GM12878 (cell line): ENCODE measurements around the gene KRT78. TPM values are rescaled to one million over a fixed set of nuclear protein-coding genes. Genes with fewer than 3 reads are reported as not detected.

Source experiments
- ATAC-seq: fragments of 200-7000 bp; cut with Tn5 transposase; 3 replicates; pipeline ENCODE4 v1.9.1; 2020; ENCODE audit warnings: mild to moderate bottlenecking, moderate library complexity
- BruUV-seq: library from RNA; stranded (reverse); fragments of 400-500 nt; replicated peaks from 2 replicates; lab custom pipeline; 2021; lab: Mats Ljungman, UMichigan
- CTCF ChIA-PET: fragments of 300-600 bp; sonication (Branson Sonifier 250); formaldehyde crosslinking; extraction: SDS; loops from one replicate; lab custom pipeline; 2021; ENCODE audit warnings: inconsistent platforms; lab: Yijun Ruan, JAX
- POLR2A ChIA-PET: fragments of 350-600 bp; formaldehyde crosslinking; extraction: SDS; loops from one replicate; lab custom pipeline; 2021; ENCODE audit warnings: inconsistent platforms; lab: Charles Lee
- RAD21 ChIA-PET: fragments of 300-600 bp; sonication (Branson Sonifier 250); formaldehyde crosslinking; loops from one replicate; lab custom pipeline; 2023; ENCODE audit warnings: antibody characterized with exemption; ENCODE audit not compliant: unreplicated experiment; lab: Charles Lee
- SMC1A ChIA-PET: fragments of 300-600 bp; sonication (Branson Sonifier 250); formaldehyde crosslinking; loops from one replicate; lab custom pipeline; 2023; ENCODE audit not compliant: unreplicated experiment, uncharacterized antibody; lab: Charles Lee
- DNase-seq: peaks from one replicate; pipeline ENCODE4 v3.0.0-alpha.2; 2011; ENCODE audit warnings: low read depth, low spot score
- FAIRE-seq: peaks from 3 replicates; lab custom pipeline; 2011; peaks lifted over from hg19 to GRCh38; lab: Jason Lieb, UNC
- H2AFZ ChIP-seq: 2 replicates; pipeline ENCODE4 v1.6.0; 2011; ENCODE audit warnings: low read depth, low read length, control low read depth; ENCODE audit not compliant: control insufficient read depth
- H3K27ac ChIP-seq: 2 replicates; pipeline ENCODE4 v1.5.1; 2011; ENCODE audit warnings: control low read depth; ENCODE audit not compliant: control insufficient read depth, insufficient read depth
- H3K27me3 ChIP-seq, 2 experiments: replicated peaks in 1 of 2; 2 replicates each; pipeline versions ENCODE4 v1.6.0 to v1.6.1; 2011; ENCODE audit warnings: low read length in 1 of 2; ENCODE audit not compliant: control insufficient read depth in 2 of 2, insufficient read depth in 2 of 2
- H3K36me3 ChIP-seq, 2 experiments: 2 replicates each; pipeline ENCODE4 v1.5.1; 2011; ENCODE audit warnings: low read length in 1 of 2; ENCODE audit not compliant: control insufficient read depth in 2 of 2, insufficient read depth in 2 of 2
- H3K4me1 ChIP-seq: 2 replicates; pipeline ENCODE4 v1.6.1; 2011; ENCODE audit warnings: mild to moderate bottlenecking, low read length, moderate library complexity, mixed read lengths; ENCODE audit not compliant: control insufficient read depth, insufficient read depth
- H3K4me2 ChIP-seq: 2 replicates; pipeline ENCODE4 v1.6.0; 2011; ENCODE audit warnings: control low read depth; ENCODE audit not compliant: control insufficient read depth, insufficient read depth
- H3K4me3 ChIP-seq: fragments of 200-600 bp; sonication (generic); 2 replicates; pipeline ENCODE4 v1.5.1; 2016
- H3K79me2 ChIP-seq: 2 replicates; pipeline ENCODE4 v1.6.0; 2011; ENCODE audit warnings: low read length; ENCODE audit not compliant: control insufficient read depth, insufficient read depth
- H3K9ac ChIP-seq: 2 replicates; pipeline ENCODE4 v1.8.0; 2011; ENCODE audit warnings: low read length, control low read depth, mixed read lengths; ENCODE audit not compliant: control insufficient read depth, insufficient read depth
- H3K9me3 ChIP-seq: replicated peaks from 3 replicates; pipeline ENCODE4 v1.5.1; 2011; ENCODE audit warnings: mild to moderate bottlenecking, low read length; ENCODE audit not compliant: control insufficient read depth, insufficient read depth
- H4K20me1 ChIP-seq: 2 replicates; pipeline ENCODE4 v1.6.0; 2011; ENCODE audit not compliant: control insufficient read depth, insufficient read depth
- ASH2L ChIP-seq: fragments of 300-600, 200-600 bp; sonication (generic); IDR thresholded peaks from 2 replicates; pipeline ENCODE4 v1.6.1; 2017; ENCODE audit warnings: low read depth, mild to moderate bottlenecking, borderline replicate concordance
- ATF2 ChIP-seq: IDR thresholded peaks from 2 replicates; pipeline ENCODE4 v1.6.1; 2012; ENCODE audit warnings: low read length, inconsistent platforms
- BCL11A ChIP-seq: IDR thresholded peaks from 2 replicates; pipeline ENCODE4 v1.6.1; 2011; ENCODE audit warnings: low read depth, low read length
- BHLHE40 ChIP-seq, 2 experiments: fragments of 450-650 bp in 1 of 2; IDR thresholded peaks; 2 replicates each; pipeline ENCODE4 v1.6.1; 2011 to 2017; ENCODE audit warnings: low read depth in 2 of 2, borderline replicate concordance in 1 of 2, improper control_type of control experiment in 1 of 2, low read length in 1 of 2, mild to moderate bottlenecking in 1 of 2
- CHD2 ChIP-seq: IDR thresholded peaks from 2 replicates; pipeline ENCODE4 v1.6.1; 2011; ENCODE audit warnings: low read depth, low read length, improper control_type of control experiment, borderline replicate concordance
- CHD4 ChIP-seq: fragments of 200-600 bp; sonication (generic); IDR thresholded peaks from 2 replicates; pipeline ENCODE4 v1.6.1; 2016; ENCODE audit warnings: mild to moderate bottlenecking
- FOS ChIP-seq: IDR thresholded peaks from 3 replicates; pipeline ENCODE4 v1.6.1; 2011; ENCODE audit warnings: borderline replicate concordance; ENCODE audit not compliant: insufficient read length; ENCODE audit errors: extremely low read depth
- MTA2 ChIP-seq: fragments of 450-650 bp; IDR thresholded peaks from 2 replicates; pipeline ENCODE4 v1.6.1; 2016; ENCODE audit warnings: low read depth, mild to moderate bottlenecking, moderate library complexity
- NFIC ChIP-seq: IDR thresholded peaks from 2 replicates; pipeline ENCODE4 v1.6.1; 2012; ENCODE audit warnings: low read depth, mild to moderate bottlenecking, inconsistent platforms, low read length, moderate library complexity
- NRF1 ChIP-seq: conservative IDR thresholded peaks from 2 replicates; pipeline ENCODE4 v1.6.1; 2011; ENCODE audit warnings: mild to moderate bottlenecking, low read depth, low read length, improper control_type of control experiment
- RAD21 ChIP-seq: IDR thresholded peaks from 2 replicates; pipeline ENCODE4 v1.6.1; 2011; ENCODE audit warnings: mild to moderate bottlenecking, low read depth, low read length, moderate library complexity; ENCODE audit not compliant: insufficient read depth
- SMARCA5 ChIP-seq: fragments of 450-650 bp; IDR thresholded peaks from 2 replicates; pipeline ENCODE4 v1.6.1; 2017; ENCODE audit warnings: mild to moderate bottlenecking
- ZZZ3 ChIP-seq: IDR thresholded peaks from 2 replicates; pipeline ENCODE4 v1.6.1; 2011; ENCODE audit warnings: low read depth; ENCODE audit not compliant: control insufficient read depth, insufficient read length
- WGBS: methylation state at CpG from one replicate; pipeline ENCODE4 v1.1.6; 2016; ENCODE audit warnings: low lambda C conversion rate; ENCODE audit not compliant: insufficient replicate concordance, insufficient coverage; ENCODE audit errors: missing lambda C conversion rate; 5-methylcytosine and 5-hydroxymethylcytosine counted together
- in situ Hi-C: fragments of 300-500 bp; cut with MboI; formaldehyde crosslinking; loops from 9 replicates; pipeline ENCODE4 v1.14.3; 2018; ENCODE audit warnings: mixed read lengths
- intact Hi-C: fragments of 100-400 bp; cut with micrococcal nuclease; formaldehyde crosslinking; loops from one replicate; pipeline ENCODE4 v1.14.2; 2022; ENCODE audit not compliant: unreplicated experiment
- polyA plus RNA-seq, 11 experiments: library from polyadenylated mRNA; depleted of rRNA in 4 of 11; unstranded in 6 of 11; stranded (reverse) in 5 of 11; fragments of >200 nt; fragmentation: Nextera tagmentation in 4 of 11; fragmentation: Illumina TruSeq in 1 of 11; extraction: Ambion mirVana in 4 of 11; extraction: Trizol in 1 of 11; gene quantifications; 1 replicate in 1 of 11; 2 replicates in 10 of 11; pipeline versions ENCODE4 v1.2.1 to v1.2.3, GENCODE V29; 2011 to 2016; ENCODE audit warnings: inconsistent platforms in 2 of 11, missing spikeins in 2 of 11, low read depth in 1 of 11
- total RNA-seq, 4 experiments: library from RNA; depleted of rRNA in 3 of 4; stranded (reverse); fragments of >200 nt in 3 of 4; fragmentation: Illumina TruSeq in 1 of 4; extraction: Trizol in 1 of 4; gene quantifications; 2 replicates each; pipeline versions ENCODE4 v1.2.1 to v1.2.3, GENCODE V29; 2013 to 2021
- TF ChIP-seq, protein P1 (sequence below): fragments of 450-650 bp; IDR thresholded peaks from 2 replicates; pipeline ENCODE4 v1.6.1; 2017; ENCODE audit warnings: mild to moderate bottlenecking, low read depth, inconsistent platforms; ENCODE audit not compliant: poor library complexity, severe bottlenecking
- TF ChIP-seq, protein P2 (sequence below): fragments of 450-650 bp; IDR thresholded peaks from 2 replicates; pipeline ENCODE4 v1.6.1; 2018; ENCODE audit warnings: borderline replicate concordance, mild to moderate bottlenecking; ENCODE audit not compliant: partially characterized antibody

KRT78 gene
- total and polyA plus RNA-seq, 10 of the 15 experiments (the other 5 are each of a cell fraction or from before 2014, with no cell fraction given) = 0.07 TPM; not detected in 9

GRCh38 chr12:52808573-52809160 is 40.1 kb downstream of the KRT78 start (continued):
- TF ChIP-seq BHLHE40 (IDR thresholded peaks at IDR 0.05; ENCODE audit: borderline replicate concordance in 1 of 2, low read depth in 2 of 2, low read length in 1 of 2) (no peak), CHD2 (no peak), MTA2 (no peak)

DNA sequence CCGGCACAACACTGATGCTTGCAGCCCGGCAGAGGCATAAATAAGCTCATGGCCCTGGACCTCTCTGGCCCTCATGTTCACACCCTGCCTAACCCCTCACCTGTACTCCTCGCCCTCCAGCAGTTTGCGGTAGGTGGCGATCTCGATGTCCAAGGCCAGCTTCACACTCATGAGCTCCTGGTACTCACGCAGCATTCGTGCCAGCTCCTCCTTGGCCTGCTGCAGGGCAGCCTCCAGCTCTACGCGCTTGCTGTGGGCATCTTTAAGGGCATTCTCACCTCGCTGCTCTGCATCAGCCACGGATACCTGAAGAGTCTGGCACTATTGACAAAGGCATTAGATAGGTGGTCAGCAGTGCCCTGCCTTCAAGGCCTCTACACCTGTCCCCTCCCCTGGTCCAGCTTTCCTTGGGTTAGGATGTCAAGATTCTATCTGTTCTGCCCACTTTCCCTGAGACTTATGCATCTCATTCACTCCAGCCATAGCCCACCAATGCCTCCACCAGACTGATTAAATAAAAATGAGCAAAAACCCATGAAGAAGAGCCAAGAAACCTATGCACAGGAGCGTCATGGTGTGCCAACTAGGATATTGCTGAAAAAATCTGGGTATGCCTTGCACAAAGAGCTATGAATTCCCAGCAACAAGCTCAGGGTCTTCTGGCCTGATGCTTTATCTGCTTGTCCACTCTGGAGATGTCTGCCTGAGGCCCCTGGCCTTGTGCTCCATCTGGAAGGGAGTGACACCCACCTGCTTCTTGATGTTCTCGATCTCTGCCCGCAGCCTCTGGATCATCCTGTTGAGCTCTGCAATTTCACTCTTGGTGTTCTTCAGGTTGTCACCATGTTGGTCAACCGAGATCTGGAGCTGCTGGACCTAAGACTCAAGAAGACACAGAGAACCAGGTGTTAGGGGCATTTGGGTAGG is 41.0 kb downstream of the KRT78 start:
- BruUV-seq = no TSS peak
- DNase-seq (no peak), ATAC-seq (no peak), FAIRE-seq (no peak)
- RAD21 ChIA-PET = interaction anchor here (0.5 kb wide), 1 partner anchor 688 kb away, joined by 3 read pairs; no protein-coding TSS in a partner anchor
- Histone ChIP-seq H3K4me3 (no peak overlapping the region), H4K20me1 (no peaks in the 10 kb centered on the region), H2AFZ (no peak overlapping the region), H3K36me3 (no peaks in the 10 kb centered on the region), H3K4me1 (no peaks in the 10 kb centered on the region), H3K9me3 (no peaks in the 10 kb centered on the region), H3K27me3 (peaks cover 0 to 3% of the 10 kb centered on the region in 2 experiments; a peak in 1 of 4 replicates), H3K27ac (no peak overlapping the region), H3K9ac (no peak overlapping the region), H3K79me2 (no peaks in the 10 kb centered on the region), H3K4me2 (no peak overlapping the region)
- WGBS = 33% methylated on average over 16 of the region's 16 CpGs
- POLR2A ChIA-PET = no interaction called here
- in situ Hi-C loops (no loop called here), intact Hi-C loops (no loop called here)
- SMC1A ChIA-PET = no interaction called here
- CTCF ChIA-PET = no interaction called here
- TF ChIP-seq ATF2 = no peak
- TF ChIP-seq, protein P1, sequence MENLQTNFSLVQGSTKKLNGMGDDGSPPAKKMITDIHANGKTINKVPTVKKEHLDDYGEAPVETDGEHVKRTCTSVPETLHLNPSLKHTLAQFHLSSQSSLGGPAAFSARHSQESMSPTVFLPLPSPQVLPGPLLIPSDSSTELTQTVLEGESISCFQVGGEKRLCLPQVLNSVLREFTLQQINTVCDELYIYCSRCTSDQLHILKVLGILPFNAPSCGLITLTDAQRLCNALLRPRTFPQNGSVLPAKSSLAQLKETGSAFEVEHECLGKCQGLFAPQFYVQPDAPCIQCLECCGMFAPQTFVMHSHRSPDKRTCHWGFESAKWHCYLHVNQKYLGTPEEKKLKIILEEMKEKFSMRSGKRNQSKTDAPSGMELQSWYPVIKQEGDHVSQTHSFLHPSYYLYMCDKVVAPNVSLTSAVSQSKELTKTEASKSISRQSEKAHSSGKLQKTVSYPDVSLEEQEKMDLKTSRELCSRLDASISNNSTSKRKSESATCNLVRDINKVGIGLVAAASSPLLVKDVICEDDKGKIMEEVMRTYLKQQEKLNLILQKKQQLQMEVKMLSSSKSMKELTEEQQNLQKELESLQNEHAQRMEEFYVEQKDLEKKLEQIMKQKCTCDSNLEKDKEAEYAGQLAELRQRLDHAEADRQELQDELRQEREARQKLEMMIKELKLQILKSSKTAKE = no peak
- TF ChIP-seq SMARCA5 = no peak
- no peak for TF ChIP-seq RAD21
- TF ChIP-seq NRF1 = no peak
- TF ChIP-seq ASH2L = no peak
- TF ChIP-seq BCL11A = no peak
- TF ChIP-seq CHD4 = no peak
- no peak for TF ChIP-seq ZZZ3
- TF ChIP-seq, protein P2, sequence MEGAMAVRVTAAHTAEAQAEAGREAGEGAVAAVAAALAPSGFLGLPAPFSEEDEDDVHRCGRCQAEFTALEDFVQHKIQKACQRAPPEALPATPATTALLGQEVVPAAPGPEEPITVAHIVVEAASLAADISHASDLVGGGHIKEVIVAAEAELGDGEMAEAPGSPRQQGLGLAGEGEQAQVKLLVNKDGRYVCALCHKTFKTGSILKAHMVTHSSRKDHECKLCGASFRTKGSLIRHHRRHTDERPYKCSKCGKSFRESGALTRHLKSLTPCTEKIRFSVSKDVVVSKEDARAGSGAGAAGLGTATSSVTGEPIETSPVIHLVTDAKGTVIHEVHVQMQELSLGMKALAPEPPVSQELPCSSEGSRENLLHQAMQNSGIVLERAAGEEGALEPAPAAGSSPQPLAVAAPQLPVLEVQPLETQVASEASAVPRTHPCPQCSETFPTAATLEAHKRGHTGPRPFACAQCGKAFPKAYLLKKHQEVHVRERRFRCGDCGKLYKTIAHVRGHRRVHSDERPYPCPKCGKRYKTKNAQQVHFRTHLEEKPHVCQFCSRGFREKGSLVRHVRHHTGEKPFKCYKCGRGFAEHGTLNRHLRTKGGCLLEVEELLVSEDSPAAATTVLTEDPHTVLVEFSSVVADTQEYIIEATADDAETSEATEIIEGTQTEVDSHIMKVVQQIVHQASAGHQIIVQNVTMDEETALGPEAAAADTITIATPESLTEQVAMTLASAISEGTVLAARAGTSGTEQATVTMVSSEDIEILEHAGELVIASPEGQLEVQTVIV = no peak
- TF ChIP-seq FOS = no peak
- TF ChIP-seq NFIC = no peak
